ENCODE measurements around the gene COPS2. TPM values are rescaled to one million over a fixed set of nuclear protein-coding genes. Genes with fewer than 3 reads are reported as not detected.

The COPS2 gene
- total RNA-seq, 1 experiment from 2014 or later: 83.8 TPM

- intact Hi-C loops (cut with micrococcal nuclease; ENCODE audit: unreplicated experiment): no loop called here
- Histone ChIP-seq H3K4me3 (ENCODE audit: low read depth, low read length) (no peak overlapping the region), H3K4me1 (no peaks in the 10 kb centered on the region), H3K27me3 (replicated peaks; ENCODE audit: control insufficient read depth, insufficient read depth, low read length) (no peaks in the 10 kb centered on the region), H3K36me3 (ENCODE audit: control insufficient read depth, insufficient read depth, low read length) (no peaks in the 10 kb centered on the region), H3K9me3 (no peaks in the 10 kb centered on the region)
- Mint-ChIP-seq H3K9me3 (ENCODE audit: unreplicated experiment) (no peaks in the 10 kb centered on the region), H3K27me3 (ENCODE audit: insufficient read depth, unreplicated experiment) (no peaks in the 10 kb centered on the region), H3K36me3 (ENCODE audit: insufficient read depth, unreplicated experiment) (peaks cover 6% of the 10 kb centered on the region), H3K4me3 (ENCODE audit: unreplicated experiment) (no peak overlapping the region), H3K4me1 (ENCODE audit: low read depth, unreplicated experiment) (no peaks in the 10 kb centered on the region), H3K27ac (ENCODE audit: unreplicated experiment) (no peak overlapping the region)
- ChIA-PET POLR2A (no interaction called here), CTCF (no interaction called here)
- DNase-seq: no peak
- TF ChIP-seq CTCF (IDR thresholded peaks at IDR 0.05; ENCODE audit: insufficient read depth in 1 of 2, low read depth in 1 of 2, low read length in 1 of 2, severe bottlenecking in 1 of 2, unreplicated experiment in 1 of 2): no peak
- BruUV-seq (replicated peaks): no TSS peak
Observed at GRCh38 chr15:49196856-49197255, 41.5 kb upstream of the COPS2 start.

DNA sequence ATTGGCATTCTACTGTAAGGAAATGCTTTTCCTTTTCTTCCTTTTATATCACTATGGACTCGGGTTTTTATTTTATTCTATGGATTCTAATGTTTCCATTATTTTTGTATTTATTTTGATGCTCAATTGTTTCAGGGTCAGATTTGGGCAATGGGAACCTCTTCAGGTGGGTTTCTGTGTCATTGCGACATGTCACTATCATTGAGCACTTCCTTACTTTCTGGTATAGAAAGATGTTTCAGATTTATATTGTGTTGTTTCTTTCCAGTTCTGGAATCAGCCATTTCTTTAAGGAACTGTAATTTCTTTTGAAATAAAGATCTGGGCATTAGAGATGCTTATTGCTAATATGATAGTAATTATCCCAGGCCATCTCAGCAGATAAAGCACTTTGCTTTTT lies 36.5 kb upstream of the COPS2 start:
- H3K36me3 Mint-ChIP-seq (ENCODE audit: insufficient read depth, unreplicated experiment): peaks cover 5% of the 10 kb centered on the region
- no peak for DNase-seq
- no peak overlapping the region for H3K27ac Mint-ChIP-seq (ENCODE audit: unreplicated experiment)
- TF ChIP-seq CTCF (IDR thresholded peaks at IDR 0.05; ENCODE audit: insufficient read depth in 1 of 2, low read depth in 1 of 2, low read length in 1 of 2, severe bottlenecking in 1 of 2, unreplicated experiment in 1 of 2): no peak
- no peaks in the 10 kb centered on the region for H3K9me3 Mint-ChIP-seq (ENCODE audit: unreplicated experiment)
- no peaks in the 10 kb centered on the region for H3K4me1 Mint-ChIP-seq (ENCODE audit: low read depth, unreplicated experiment)
- H3K36me3 ChIP-seq (ENCODE audit: control insufficient read depth, insufficient read depth, low read length): peaks cover 1% of the 10 kb centered on the region; the same call in 1 of the 2 replicates
- intact Hi-C loops (cut with micrococcal nuclease; ENCODE audit: unreplicated experiment): no loop called here
- CTCF ChIA-PET: no interaction called here
- no peak overlapping the region for H3K4me3 ChIP-seq (ENCODE audit: low read depth, low read length)
- H3K4me3 Mint-ChIP-seq (ENCODE audit: unreplicated experiment): no peak overlapping the region
- no peaks in the 10 kb centered on the region for H3K4me1 ChIP-seq
- no peaks in the 10 kb centered on the region for H3K27me3 Mint-ChIP-seq (ENCODE audit: insufficient read depth, unreplicated experiment)
- POLR2A ChIA-PET: no interaction called here
- H3K9me3 ChIP-seq: no peaks in the 10 kb centered on the region
- H3K27me3 ChIP-seq (replicated peaks; ENCODE audit: control insufficient read depth, insufficient read depth, low read length): no peaks in the 10 kb centered on the region
- no TSS peak for BruUV-seq (replicated peaks)

- H3K4me1 ChIP-seq: no peaks in the 10 kb centered on the region; the same call in 1 of the 2 replicates
- no peaks in the 10 kb centered on the region for H3K27me3 ChIP-seq (replicated peaks; ENCODE audit: control insufficient read depth, insufficient read depth, low read length)
- peaks cover 5% of the 10 kb centered on the region for H3K36me3 Mint-ChIP-seq (ENCODE audit: insufficient read depth, unreplicated experiment)
- no peak for DNase-seq
- intact Hi-C loops (cut with micrococcal nuclease; ENCODE audit: unreplicated experiment): no loop called here
- no TSS peak for BruUV-seq (replicated peaks)
- H3K4me1 Mint-ChIP-seq (ENCODE audit: low read depth, unreplicated experiment): no peaks in the 10 kb centered on the region
- H3K27me3 Mint-ChIP-seq (ENCODE audit: insufficient read depth, unreplicated experiment): no peaks in the 10 kb centered on the region
- no peak overlapping the region for H3K4me3 Mint-ChIP-seq (ENCODE audit: unreplicated experiment)
- no peaks in the 10 kb centered on the region for H3K9me3 ChIP-seq
- CTCF ChIA-PET: no interaction called here
- no peaks in the 10 kb centered on the region for H3K9me3 Mint-ChIP-seq (ENCODE audit: unreplicated experiment)
- H3K27ac Mint-ChIP-seq (ENCODE audit: unreplicated experiment): no peak overlapping the region
- no peak for TF ChIP-seq CTCF (IDR thresholded peaks at IDR 0.05; ENCODE audit: insufficient read depth in 1 of 2, low read depth in 1 of 2, low read length in 1 of 2, severe bottlenecking in 1 of 2, unreplicated experiment in 1 of 2)
- H3K4me3 ChIP-seq (ENCODE audit: low read depth, low read length): no peak overlapping the region
- peaks cover 1% of the 10 kb centered on the region; the same call in 1 of the 2 replicates for H3K36me3 ChIP-seq (ENCODE audit: control insufficient read depth, insufficient read depth, low read length)
- POLR2A ChIA-PET: no interaction called here
Observed at GRCh38 chr15:49190586-49190985, 35.2 kb upstream of the COPS2 start.

Measured in Caco-2 (cell line).